ELF-1 (cell line): ENCODE data around the gene SP3.
"Not testable (repeated sequence)": the region's sequence is repeated elsewhere in the genome, so short reads cannot be mapped to it uniquely, and the experiment has no call there.

ENCODE experiments used
- DNase-seq: peaks from one replicate; pipeline ENCODE4 v3.0.0-alpha.2; 2016; ENCODE audit warnings: low read depth, low spot score

SP3 gene

GRCh38 chr2:173891315-173892037 is 73.7 kb downstream of the SP3 start:
- DNase-seq, result no peak

DNA sequence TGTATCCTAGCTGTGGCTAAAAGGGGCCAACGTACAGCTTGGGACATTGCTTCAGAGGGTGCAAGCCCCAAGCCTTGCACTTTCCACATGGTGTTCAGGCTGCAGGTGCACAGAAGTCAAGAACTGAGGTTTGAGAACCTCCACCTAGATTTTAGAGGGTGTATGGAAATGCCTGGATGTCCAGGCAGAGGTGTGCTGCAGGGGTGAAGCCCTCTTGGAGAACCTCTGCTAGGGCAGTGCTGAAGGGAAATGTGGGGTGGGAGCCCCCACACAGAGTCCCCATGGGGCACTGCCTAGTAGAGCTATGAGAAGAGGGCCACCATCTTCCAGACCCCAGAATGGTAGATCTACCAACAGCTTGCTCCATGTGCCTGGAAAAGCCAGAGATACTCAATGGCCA is 75.7 kb downstream of the SP3 start:
- not testable (repeated sequence) for DNase-seq

DNA sequence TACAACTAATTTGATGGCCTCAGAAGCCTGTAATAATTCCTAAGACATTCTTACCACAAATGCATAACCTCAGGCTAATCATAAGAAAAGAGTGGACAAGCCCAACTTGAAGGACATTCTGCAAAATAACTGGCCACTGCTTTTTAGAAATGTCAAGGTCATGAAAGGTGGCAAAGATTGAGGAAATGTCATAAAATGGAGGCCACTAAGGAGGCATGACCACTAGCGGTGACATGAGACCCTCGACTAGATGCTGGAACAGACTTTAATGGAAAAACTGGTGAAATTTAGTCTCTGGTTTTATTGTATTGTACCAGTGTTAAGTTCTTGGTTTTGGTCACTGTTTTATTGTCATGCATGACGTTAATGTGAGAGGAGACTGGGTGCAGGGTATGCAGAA is 78.6 kb downstream of the SP3 start:
- DNase-seq, result no peak

- peak; percentile 27 for DNase-seq
These were observed 81.0 kb downstream of the SP3 start for GRCh38 chr2:173884025-173884802.

- no peak for DNase-seq
These were observed 83.3 kb downstream of the SP3 start for GRCh38 chr2:173881886-173882285.

DNA sequence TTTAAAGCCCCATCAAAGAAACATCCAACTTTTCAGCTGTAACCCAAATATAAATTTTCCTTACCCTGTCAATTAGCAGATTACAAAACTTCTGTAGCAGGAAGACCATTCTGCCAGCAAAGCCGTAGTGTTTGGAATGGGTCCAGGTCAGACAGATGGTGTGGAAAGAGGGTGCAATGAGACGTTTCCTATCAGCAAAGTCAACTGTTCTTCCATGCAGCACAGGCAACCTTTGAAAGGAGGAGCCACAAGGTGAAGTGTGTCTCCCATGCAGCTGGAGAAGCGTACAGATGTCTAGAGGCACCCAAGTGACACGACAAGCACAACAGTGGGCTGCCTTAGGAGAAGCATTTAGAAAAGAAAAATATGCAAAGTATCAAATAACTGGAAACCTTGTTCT is 83.7 kb downstream of the SP3 start:
- no peak for DNase-seq

DNA sequence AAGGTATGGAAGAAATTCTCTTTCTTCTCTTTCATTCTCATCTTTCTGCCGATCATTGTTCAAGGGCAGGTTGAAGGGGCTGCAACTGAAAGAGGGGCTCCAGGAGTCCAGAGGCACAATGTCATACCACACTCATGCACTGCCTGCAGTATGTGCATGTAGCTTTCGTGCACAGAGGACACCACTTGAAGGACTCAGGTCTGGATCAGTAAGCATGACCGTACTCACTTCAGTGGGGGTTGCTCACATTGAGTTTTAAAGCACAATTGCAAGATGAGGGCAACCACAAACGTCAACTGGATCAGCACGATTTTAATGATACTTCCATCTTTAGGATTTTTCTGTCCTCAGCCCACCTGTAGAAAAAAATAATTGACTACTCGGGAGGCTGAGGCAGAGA is 84.6 kb downstream of the SP3 start:
- no peak for DNase-seq

DNA sequence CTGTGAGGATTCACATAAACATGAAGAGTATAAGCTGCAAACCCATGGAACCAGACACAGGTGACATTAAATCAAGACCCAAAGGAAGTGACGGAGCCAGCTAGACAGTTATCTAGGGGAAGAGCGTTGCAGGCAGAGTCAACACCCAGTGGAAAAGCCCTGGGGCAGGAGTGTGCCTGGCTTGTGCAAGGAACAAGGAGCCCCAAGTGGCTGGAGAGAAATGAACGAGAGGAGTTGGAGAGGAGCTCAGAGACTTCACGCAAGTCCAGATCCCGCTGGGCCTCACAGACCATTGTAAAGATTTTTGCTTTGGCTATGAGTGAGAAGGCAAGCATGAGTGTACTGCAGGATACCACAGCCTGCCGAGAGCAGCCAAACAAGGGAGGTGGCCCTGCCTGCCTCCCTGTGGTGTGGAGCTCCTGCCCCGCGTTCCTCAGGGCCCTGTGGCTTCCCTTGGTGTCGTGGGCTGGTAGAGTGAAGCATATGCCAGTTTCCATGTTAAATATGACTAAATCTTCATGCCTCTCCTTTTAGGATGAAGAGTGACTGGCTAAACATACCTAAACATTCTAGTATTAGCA is 88.2 kb downstream of the SP3 start:
- DNase-seq, result peak; percentile 58

- no peak for DNase-seq
These were observed 90.3 kb downstream of the SP3 start for GRCh38 chr2:173874894-173875237.

DNA sequence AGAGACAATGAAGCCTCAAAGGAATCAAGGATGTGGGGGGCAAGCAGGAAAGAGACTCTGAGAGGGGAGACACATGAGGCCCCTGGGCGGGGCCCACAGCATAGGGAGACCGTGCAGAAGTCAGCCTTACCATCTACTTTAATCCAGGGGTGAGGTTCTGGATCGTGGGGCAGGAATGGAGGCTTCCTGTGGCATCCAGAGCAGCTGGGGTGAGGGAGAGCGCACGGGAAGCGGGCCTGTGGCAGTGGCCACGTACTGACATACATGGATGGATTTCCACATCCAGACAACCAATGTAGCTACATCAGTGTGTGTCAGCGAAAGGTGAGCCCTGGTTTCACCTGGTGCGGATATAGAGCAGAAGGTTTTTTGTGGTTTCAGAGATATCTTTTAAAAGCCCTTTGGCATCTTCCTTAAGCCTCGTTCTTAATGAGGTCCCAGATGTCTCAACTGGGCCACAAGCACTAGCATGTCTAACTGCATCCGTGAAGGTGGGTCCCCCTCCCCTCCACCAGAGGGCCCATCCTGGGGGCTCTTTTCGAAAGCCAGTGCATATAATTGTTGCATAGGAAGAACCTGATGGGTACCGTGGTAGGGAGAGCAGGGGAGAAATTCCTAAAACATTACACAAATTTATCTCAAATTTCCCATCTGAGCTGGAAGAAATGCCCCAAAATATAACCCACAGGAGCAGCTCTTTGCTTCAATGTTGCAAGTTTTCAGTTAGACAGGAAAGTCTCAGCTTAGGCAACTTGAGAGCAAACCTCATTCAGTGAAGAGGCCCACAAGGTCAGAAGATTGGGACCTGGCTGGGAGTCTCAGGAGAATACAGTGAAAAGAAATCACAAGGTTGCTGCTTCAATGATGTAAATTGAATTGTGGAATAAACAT is 90.9 kb downstream of the SP3 start:
- no peak for DNase-seq

DNA sequence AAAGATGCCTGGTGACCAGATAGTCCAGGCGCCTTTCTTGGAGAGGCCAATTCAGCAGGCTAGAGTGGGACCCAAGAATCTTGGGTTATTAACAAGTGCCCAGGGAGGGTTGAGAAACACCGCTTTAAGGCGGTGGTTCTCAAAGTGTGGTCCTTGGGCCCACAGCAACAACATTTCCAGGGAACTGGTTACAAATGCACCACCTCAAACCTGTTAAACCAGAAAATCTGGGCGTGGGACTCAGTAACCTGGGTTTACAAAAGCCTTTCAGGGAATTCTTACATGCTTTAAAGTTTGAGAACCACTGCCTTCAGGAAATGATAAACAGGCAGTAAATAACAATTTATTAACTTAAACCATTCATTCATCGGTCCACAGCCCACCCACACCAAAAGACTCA is 92.5 kb downstream of the SP3 start:
- DNase-seq, result peak; percentile 71

DNA sequence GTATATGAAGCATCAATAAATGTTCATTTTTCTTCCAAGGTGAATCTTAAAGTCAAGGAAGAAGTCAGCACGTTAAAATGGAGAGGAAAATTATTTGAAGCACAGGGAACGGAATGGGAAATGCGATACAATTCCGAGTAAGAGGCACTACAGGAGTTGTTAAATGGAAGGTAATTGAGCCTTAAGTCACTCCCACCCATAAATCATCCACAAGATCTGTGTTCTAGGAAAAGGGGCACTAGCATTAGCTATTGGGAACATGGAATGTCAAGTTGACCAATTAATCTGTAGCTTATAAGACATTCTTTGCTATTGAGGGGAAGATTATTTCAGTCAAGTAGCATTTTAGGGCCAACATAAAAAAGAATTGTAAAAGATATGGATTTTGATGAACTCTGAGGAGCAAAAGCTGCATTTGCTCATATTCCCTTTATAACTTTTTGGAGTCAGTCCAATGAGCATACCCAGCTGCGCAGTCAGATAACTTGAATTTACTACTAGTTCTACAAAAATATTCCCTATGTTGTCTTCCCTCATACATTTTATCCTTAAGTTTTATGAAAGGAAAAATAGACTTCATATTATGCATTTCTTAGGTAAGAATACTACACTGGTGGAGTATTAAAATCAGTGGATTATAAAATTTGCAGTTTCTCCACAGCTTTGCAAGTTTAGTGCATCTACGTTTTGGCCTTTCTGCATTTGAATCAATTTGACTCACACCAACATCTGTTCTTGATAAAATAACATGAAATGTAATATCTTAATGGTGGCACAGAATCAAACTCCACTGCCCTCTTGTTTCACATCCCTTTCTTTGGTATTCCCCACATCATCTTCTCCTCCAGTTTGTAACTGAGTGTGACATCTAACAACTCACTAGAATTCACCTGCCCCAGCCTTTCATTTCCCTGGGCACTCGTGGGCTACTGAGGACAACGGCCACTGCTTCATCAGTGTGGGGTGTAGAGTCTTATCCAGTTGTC is 95.6 kb downstream of the SP3 start:
- DNase-seq, result no peak

DNA sequence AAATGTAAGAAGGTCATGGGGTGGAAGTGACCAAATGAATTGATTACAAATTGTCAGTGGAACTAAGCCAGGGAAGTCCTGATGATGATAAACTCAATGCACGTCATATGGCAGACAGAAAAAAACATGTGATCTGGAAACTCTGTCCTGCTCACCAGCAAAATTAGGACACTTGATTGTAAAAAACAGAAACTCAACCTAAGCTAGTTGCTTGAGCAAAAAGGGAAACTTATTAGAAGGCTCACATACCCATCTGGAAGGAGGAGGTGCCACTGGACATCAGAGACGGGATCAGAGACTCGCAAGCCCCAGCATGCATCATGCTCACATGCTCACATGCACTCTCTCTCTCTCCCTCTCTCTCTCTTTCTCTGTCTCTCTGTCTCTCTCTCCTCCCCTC is 96.8 kb downstream of the SP3 start:
- DNase-seq, result no peak

DNA sequence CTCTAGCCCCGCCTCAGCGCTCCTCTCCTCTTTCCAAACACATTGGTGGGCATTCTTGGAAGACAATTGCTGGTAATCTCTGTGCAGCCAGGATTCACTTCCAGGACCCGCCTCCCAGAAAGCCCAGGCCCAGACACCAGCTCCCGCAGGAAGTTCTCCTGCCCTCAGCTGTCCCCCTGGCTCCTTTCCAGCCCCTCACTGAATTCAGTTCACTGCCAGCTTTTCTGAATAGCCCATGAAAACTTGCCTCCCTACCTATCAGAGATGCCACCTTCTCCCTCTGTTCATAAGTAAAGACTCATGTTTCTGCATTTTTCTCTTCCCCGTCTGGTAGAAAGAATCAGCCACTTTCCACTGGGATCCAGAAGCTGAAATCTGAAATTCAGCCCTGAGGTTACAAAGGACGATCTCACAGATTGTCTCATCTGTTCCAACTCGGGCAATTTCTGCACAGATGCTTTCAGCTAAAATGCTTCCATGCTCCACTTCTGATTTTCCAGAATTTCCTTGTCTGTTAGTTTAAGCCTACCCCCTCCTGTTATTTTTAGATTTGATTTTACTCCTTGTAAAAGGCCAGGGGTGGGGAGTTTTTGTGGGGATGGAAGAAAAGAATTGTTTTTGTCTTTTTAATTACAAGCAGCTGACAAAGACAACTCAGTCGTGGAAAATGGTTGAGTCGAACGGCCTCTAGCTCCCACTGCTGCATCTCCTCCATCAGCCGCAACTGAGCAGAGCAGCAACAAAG is 98.1 kb downstream of the SP3 start:
- peak; percentile 41 for DNase-seq

- no peak for DNase-seq
These were observed 99.0 kb downstream of the SP3 start for GRCh38 chr2:173865971-173866873.

DNA sequence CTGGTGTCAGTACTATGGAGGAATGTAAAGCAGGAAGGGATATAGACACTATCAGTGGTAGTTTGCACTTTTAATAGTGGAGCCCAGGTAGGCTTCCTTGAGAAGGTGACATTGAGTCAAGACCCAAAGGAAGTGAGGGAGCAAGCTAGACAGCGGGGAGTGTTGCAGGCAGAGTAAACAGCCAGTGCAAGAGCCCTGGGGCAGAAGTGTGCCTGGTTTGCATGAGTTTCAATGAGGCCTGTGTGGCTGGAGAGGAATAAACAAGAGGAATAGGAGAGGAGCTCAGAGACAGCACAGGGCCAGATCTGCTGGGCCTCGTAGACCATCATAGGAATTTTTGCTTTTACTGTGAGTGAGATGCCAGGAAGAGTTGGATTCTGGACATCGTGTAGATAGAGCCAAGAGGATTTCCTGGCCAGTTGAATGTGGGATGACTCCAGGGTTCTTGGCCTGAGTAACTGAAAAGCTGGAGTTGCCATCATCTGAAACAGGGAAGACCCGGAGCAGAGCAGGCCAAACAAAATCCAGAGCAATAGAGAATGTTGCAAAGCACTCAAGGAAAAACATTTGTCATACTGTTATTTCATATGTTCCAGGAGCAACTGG is 102.5 kb downstream of the SP3 start:
- no peak for DNase-seq

DNA sequence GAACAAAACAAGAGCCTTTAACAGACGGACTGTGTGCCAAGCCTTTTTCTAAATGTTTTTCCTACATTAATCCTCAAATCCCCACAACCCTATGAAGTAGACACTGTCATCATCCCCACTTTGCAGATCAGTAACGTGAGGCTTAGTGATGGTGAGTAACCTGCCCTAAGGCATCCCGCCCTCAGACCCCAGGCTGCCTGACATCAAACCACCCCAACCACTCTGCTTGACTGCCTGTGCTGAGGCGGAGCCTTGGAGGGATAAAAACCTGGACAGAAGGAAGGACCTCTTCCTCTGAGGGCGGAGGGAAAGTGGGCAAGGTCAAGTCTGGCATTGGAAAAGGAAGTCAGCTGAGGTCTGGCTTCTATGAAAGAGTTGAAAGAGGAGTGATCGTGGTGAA is 104.6 kb downstream of the SP3 start:
- peak; percentile 26 for DNase-seq

GRCh38 chr2:173860082-173860481 is 105.1 kb downstream of the SP3 start:
- no peak for DNase-seq
